ENCODE results near the gene TUBGCP3.

Gene TUBGCP3

GRCh38 chr13:112457485-112457884 lies 130.5 kb downstream of the TUBGCP3 start:
- DNase-seq (ENCODE audit: extremely low spot score, insufficient read length, low read depth) (no peak), FAIRE-seq (no peak)

GRCh38 chr13:112457081-112457480 lies 130.9 kb downstream of the TUBGCP3 start:
- DNase-seq (ENCODE audit: extremely low spot score, insufficient read length, low read depth) (no peak), FAIRE-seq (no peak)

- no peak for FAIRE-seq
These were observed 131.6 kb downstream of the TUBGCP3 start for GRCh38 chr13:112456138-112457056.

GRCh38 chr13:112455476-112456059 lies 132.4 kb downstream of the TUBGCP3 start:
- DNase-seq (ENCODE audit: extremely low spot score, insufficient read length, low read depth): no peak
- FAIRE-seq: no peak

More at GRCh38 chr13:112456138-112457056, 131.6 kb downstream of the TUBGCP3 start:
- DNase-seq (ENCODE audit: extremely low spot score, insufficient read length, low read depth): no peak

GRCh38 chr13:112454648-112455334 lies 133.2 kb downstream of the TUBGCP3 start:
- FAIRE-seq: no peak
- DNase-seq (ENCODE audit: extremely low spot score, insufficient read length, low read depth): no peak

GRCh38 chr13:112453874-112454647 lies 133.9 kb downstream of the TUBGCP3 start:
- FAIRE-seq (no peak), DNase-seq (ENCODE audit: extremely low spot score, insufficient read length, low read depth) (no peak)

- FAIRE-seq (no peak), DNase-seq (ENCODE audit: extremely low spot score, insufficient read length, low read depth) (no peak)
These were observed 134.6 kb downstream of the TUBGCP3 start for GRCh38 chr13:112453207-112453829.

GRCh38 chr13:112452380-112453206 lies 135.4 kb downstream of the TUBGCP3 start:
- DNase-seq (ENCODE audit: extremely low spot score, insufficient read length, low read depth) (no peak), FAIRE-seq (no peak)

GRCh38 chr13:112451512-112452379 lies 136.2 kb downstream of the TUBGCP3 start:
- FAIRE-seq (no peak), DNase-seq (ENCODE audit: extremely low spot score, insufficient read length, low read depth) (no peak)

- no peak for FAIRE-seq
- DNase-seq (ENCODE audit: extremely low spot score, insufficient read length, low read depth): no peak
These were observed 137.1 kb downstream of the TUBGCP3 start for GRCh38 chr13:112450904-112451240.

- DNase-seq (ENCODE audit: extremely low spot score, insufficient read length, low read depth): no peak
These were observed 137.6 kb downstream of the TUBGCP3 start for GRCh38 chr13:112450118-112450903.

GRCh38 chr13:112449545-112449930 lies 138.4 kb downstream of the TUBGCP3 start:
- FAIRE-seq (no peak), DNase-seq (ENCODE audit: extremely low spot score, insufficient read length, low read depth) (no peak)

More at GRCh38 chr13:112450118-112450903, 137.6 kb downstream of the TUBGCP3 start:
- no peak for FAIRE-seq

GRCh38 chr13:112448621-112449544 lies 139.1 kb downstream of the TUBGCP3 start:
- no peak for FAIRE-seq
- no peak for DNase-seq (ENCODE audit: extremely low spot score, insufficient read length, low read depth)

GRCh38 chr13:112447761-112448603 lies 140.0 kb downstream of the TUBGCP3 start:
- FAIRE-seq (no peak), DNase-seq (ENCODE audit: extremely low spot score, insufficient read length, low read depth) (no peak)

GRCh38 chr13:112447306-112447705 lies 140.6 kb downstream of the TUBGCP3 start:
- no peak for DNase-seq (ENCODE audit: extremely low spot score, insufficient read length, low read depth)
- FAIRE-seq: no peak
